Measurements from ENCODE around the gene RUBCN.

GRCh38 chr3:197697355-197697754 is 39.3 kb downstream of the RUBCN start:
- no peak for TF ChIP-seq EZH2 (IDR thresholded peaks at IDR 0.05; ENCODE audit: low read length)
- no peak for TF ChIP-seq CTCF (optimal IDR thresholded peaks at IDR 0.05 in 1 of 3, IDR thresholded peaks at IDR 0.05 in 1 of 3, conservative IDR thresholded peaks at IDR 0.05 in 1 of 3; ENCODE audit: extremely low read depth in 1 of 3, insufficient read depth in 2 of 3, low read length in 3 of 3)
